Trophoblast cell (in vitro differentiated cells and primary cell): ENCODE data around the gene PRRG2.

Source experiments
- DNase-seq, 2 donors: peaks; one replicate each; pipeline ENCODE4 v3.0.0-alpha.2; 2016
- H2AFZ ChIP-seq: 2 replicates; pipeline ENCODE4 v1.6.1; 2013; ENCODE audit warnings: low read length, moderate library complexity, mild to moderate bottlenecking; ENCODE audit not compliant: insufficient read depth, poor library complexity
- H2AK5ac ChIP-seq: 2 replicates; pipeline ENCODE4 v1.6.1; 2013; ENCODE audit warnings: mild to moderate bottlenecking, low read length
- H2BK120ac ChIP-seq: 2 replicates; pipeline ENCODE4 v1.6.1; 2013; ENCODE audit warnings: low read length, mild to moderate bottlenecking, moderate library complexity; ENCODE audit not compliant: insufficient read depth, poor library complexity
- H2BK12ac ChIP-seq: 2 replicates; pipeline ENCODE4 v1.6.1; 2013; ENCODE audit warnings: mild to moderate bottlenecking, low read length, moderate library complexity
- H2BK5ac ChIP-seq: 2 replicates; pipeline ENCODE4 v1.6.1; 2013; ENCODE audit warnings: low read length, low read depth, moderate library complexity, mild to moderate bottlenecking; ENCODE audit not compliant: poor library complexity
- H3K14ac ChIP-seq: 2 replicates; pipeline ENCODE4 v1.6.1; 2013; ENCODE audit warnings: mild to moderate bottlenecking, low read length
- H3K18ac ChIP-seq: 2 replicates; pipeline ENCODE4 v1.6.1; 2013; ENCODE audit warnings: mild to moderate bottlenecking, low read length
- H3K23ac ChIP-seq: 2 replicates; pipeline ENCODE4 v1.6.1; 2013; ENCODE audit warnings: low read length
- H3K27ac ChIP-seq: 2 replicates; pipeline ENCODE4 v1.5.1; 2013; ENCODE audit warnings: low read depth, mild to moderate bottlenecking, inconsistent platforms, low read length, moderate library complexity
- H3K27me3 ChIP-seq: 2 replicates; pipeline ENCODE4 v1.6.1; 2013; ENCODE audit warnings: inconsistent platforms, mild to moderate bottlenecking, low read length, moderate library complexity; ENCODE audit not compliant: insufficient read depth
- H3K36me3 ChIP-seq, 2 experiments: 1 replicate in 1 of 2; 2 replicates in 1 of 2; pipeline ENCODE4 v1.6.1; 2013; ENCODE audit warnings: low read length in 2 of 2, mild to moderate bottlenecking in 2 of 2, moderate library complexity in 1 of 2; ENCODE audit not compliant: insufficient read depth in 2 of 2, control insufficient read depth in 1 of 2
- H3K4ac ChIP-seq: 2 replicates; pipeline ENCODE4 v1.6.1; 2013; ENCODE audit warnings: low read depth, mild to moderate bottlenecking, low read length, moderate library complexity
- H3K4me1 ChIP-seq, 2 experiments: 1 replicate in 1 of 2; 2 replicates in 1 of 2; pipeline ENCODE4 v1.6.1; 2013; ENCODE audit warnings: low read length in 2 of 2, mild to moderate bottlenecking in 2 of 2, moderate library complexity in 1 of 2; ENCODE audit not compliant: insufficient read depth in 2 of 2, control insufficient read depth in 1 of 2
- H3K4me2 ChIP-seq: 2 replicates; pipeline ENCODE4 v1.6.1; 2013; ENCODE audit warnings: inconsistent platforms, mild to moderate bottlenecking, low read length, moderate library complexity
- H3K4me3 ChIP-seq: 2 replicates; pipeline ENCODE4 v1.5.1; 2013; ENCODE audit warnings: mild to moderate bottlenecking, low read depth, low read length, inconsistent platforms
- H3K79me1 ChIP-seq: one replicate; pipeline ENCODE4 v1.6.1; 2013; ENCODE audit warnings: low read length
- H3K79me2 ChIP-seq: 2 replicates; pipeline ENCODE4 v1.6.1; 2013; ENCODE audit warnings: low read length, mild to moderate bottlenecking; ENCODE audit not compliant: control insufficient read depth, insufficient read depth, poor library complexity
- H3K9ac ChIP-seq: 2 replicates; pipeline ENCODE4 v1.6.1; 2013; ENCODE audit warnings: mild to moderate bottlenecking, low read length
- H3K9me3 ChIP-seq: 2 replicates; pipeline ENCODE4 v1.6.1; 2013; ENCODE audit warnings: low read depth, mild to moderate bottlenecking, control low read depth, inconsistent platforms, low read length; ENCODE audit not compliant: insufficient read depth
- H4K12ac ChIP-seq: 2 replicates; pipeline ENCODE4 v1.6.1; 2013; ENCODE audit warnings: low read depth, mild to moderate bottlenecking, low read length, moderate library complexity
- H4K8ac ChIP-seq: 2 replicates; pipeline ENCODE4 v1.6.1; 2013; ENCODE audit warnings: low read depth, mild to moderate bottlenecking, low read length, moderate library complexity
- H4K91ac ChIP-seq: one replicate; pipeline ENCODE4 v1.6.1; 2013; ENCODE audit warnings: low read depth, mild to moderate bottlenecking, low read length, moderate library complexity
- WGBS: extraction: QIAGEN DNeasy Blood & Tissue Kit; methylation state at CpG from one replicate; pipeline ENCODE4 v1.1.7; 2013; ENCODE audit warnings: missing lambda C conversion rate; ENCODE audit not compliant: insufficient read length, insufficient coverage; ENCODE audit errors: extremely low coverage; 5-methylcytosine and 5-hydroxymethylcytosine counted together

The PRRG2 gene

DNA sequence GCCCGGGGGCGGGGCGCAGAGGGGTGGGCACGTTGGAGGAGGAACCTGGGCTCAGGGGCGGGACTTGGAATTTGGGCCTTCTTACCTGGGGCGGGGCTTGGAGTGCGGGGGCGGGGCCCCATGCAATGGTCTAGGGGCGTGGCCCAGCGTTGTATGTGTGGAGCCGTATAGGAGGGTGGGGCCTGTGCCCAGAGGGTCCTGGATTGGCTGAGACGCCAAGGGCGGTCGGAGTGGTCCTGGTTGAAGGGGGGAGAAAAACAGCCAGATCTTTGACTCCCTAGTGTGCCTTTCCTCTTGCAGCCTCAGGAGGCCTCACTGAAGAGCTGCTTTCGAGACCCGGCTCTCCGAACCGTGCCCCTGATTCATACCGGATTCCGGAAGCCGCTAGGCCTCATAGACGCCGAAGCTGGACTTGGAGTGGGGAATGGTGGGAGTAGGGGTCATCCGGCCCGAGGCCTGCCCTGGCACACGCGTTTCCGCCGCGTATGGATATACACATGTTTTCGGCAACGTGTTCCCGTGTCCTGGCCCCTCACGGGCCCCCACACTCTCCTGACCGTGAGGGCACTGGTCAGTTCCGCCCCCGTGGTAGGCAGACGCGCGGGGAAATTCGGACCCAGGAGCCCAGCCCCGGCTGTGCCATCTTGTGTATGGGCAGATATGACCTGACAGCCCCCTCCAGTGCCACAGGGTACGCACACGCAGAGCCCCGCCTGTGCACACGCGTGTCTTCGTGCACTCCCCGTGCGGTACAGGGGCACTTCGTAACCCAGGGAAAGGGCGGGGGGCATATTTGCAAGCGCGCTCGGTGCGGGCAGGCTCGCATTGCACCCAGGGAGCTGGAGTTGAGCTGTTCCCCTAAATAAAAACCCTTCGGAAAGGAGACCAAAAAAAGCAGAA lies 9.2 kb downstream of the PRRG2 start:
- peak overlapping the region; percentile 70 for H3K9ac ChIP-seq
- peak; percentile 96 for DNase-seq
- H2BK120ac ChIP-seq, result peak overlapping the region; percentile 88
- no peaks in the 10 kb centered on the region for H3K9me3 ChIP-seq
- H3K4ac ChIP-seq, result peak overlapping the region; percentile 97
- H4K8ac ChIP-seq, result peak overlapping the region; percentile 97
- H3K79me2 ChIP-seq, result peaks cover 14% of the 10 kb centered on the region
- H2BK12ac ChIP-seq, result peak overlapping the region; percentile 44
- H3K4me2 ChIP-seq, result peak overlapping the region; percentile 88
- H3K79me1 ChIP-seq, result peaks cover 20% of the 10 kb centered on the region
- H3K27me3 ChIP-seq, result no peaks in the 10 kb centered on the region
- H2AFZ ChIP-seq, result peak overlapping the region; percentile 73
- peak overlapping the region; percentile 91 for H2BK5ac ChIP-seq
- peak overlapping the region; percentile 99 for H3K14ac ChIP-seq
- peak overlapping the region; percentile 71 for H3K4me3 ChIP-seq
- WGBS, result no CpG with 5 or more reads among the region's 58 CpGs
- peak overlapping the region; percentile 99 for H4K12ac ChIP-seq
- H3K36me3 ChIP-seq, result peaks cover 10 to 15% of the 10 kb centered on the region in 2 experiments
- peak overlapping the region; percentile 99 for H3K18ac ChIP-seq
- peak overlapping the region; percentile 100 for H2AK5ac ChIP-seq
- peak overlapping the region; percentile 97 for H4K91ac ChIP-seq
- peak overlapping the region; percentile 96 for H3K27ac ChIP-seq
- H3K4me1 ChIP-seq, result peaks cover 5 to 7% of the 10 kb centered on the region in 2 experiments
- no peak overlapping the region for H3K23ac ChIP-seq

- peaks cover 5 to 7% of the 10 kb centered on the region in 2 experiments for H3K4me1 ChIP-seq
- H3K23ac ChIP-seq, result no peak within 1 kb of the TSS
Observed at GRCh38 chr19:49590971-49591730, 10.0 kb downstream of the PRRG2 start, which contains the start of gene PRR12. PRR12 (plus strand) TSS chr19:49591182; CDS start chr19:49591655, 473 bp downstream.

DNA sequence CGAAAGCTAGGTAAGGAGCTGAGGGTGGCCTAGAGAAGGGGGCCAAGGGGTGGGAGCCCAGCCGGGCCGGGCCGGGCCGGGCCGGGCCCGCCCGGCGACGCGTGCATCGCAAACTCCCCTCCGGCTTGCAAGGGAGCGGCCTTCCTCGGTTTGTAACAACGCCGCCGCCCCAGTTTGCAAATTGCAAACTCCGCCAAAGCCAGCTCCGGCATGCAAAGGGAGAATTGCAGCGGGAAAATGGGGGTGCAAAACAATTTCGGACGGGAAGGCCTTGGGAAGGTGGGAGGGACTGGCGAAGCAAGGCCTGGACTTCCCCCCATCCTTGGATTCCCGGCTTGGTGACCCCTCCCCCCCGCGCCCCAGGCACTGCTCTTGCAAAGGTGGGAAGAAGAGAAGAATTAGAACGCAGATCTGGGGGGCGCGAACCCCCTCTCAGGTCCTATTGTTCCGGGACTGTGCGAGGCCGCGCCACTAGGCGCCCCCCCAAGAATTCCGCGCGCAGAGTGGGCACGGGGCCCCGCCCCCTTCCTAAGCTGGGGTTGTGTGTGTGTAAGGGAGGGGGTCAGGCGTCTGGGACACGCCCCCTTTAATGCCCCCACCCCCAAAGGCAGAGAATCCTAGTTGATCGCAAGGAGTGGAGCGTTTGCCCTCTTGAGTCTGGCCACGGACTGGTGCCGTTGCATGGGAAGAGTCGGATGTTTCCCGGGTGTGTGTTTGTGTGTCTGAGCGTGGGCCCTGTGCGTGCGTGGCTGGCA lies 10.8 kb downstream of the PRRG2 start:
- peak overlapping the region; percentile 93 for H3K4me2 ChIP-seq
- peak overlapping the region; percentile 84 for H3K27ac ChIP-seq
- peak overlapping the region; percentile 8 for H4K8ac ChIP-seq
- no peak overlapping the region for H3K23ac ChIP-seq
- no peak overlapping the region for H2BK12ac ChIP-seq
- no peak overlapping the region for H2AFZ ChIP-seq
- peak overlapping the region; percentile 82 for H4K91ac ChIP-seq
- H2BK5ac ChIP-seq, result peak overlapping the region; percentile 85
- H3K14ac ChIP-seq, result peak overlapping the region; percentile 15
- H2AK5ac ChIP-seq, result no peak overlapping the region
- DNase-seq, result peak; percentile 21 to 57
- H3K27me3 ChIP-seq, result no peaks in the 10 kb centered on the region
- no peaks in the 10 kb centered on the region for H3K9me3 ChIP-seq
- peaks cover 5 to 7% of the 10 kb centered on the region in 2 experiments for H3K4me1 ChIP-seq
- peak overlapping the region; percentile 68 for H4K12ac ChIP-seq
- H3K18ac ChIP-seq, result peak overlapping the region; percentile 4
- peaks cover 25 to 30% of the 10 kb centered on the region in 2 experiments for H3K36me3 ChIP-seq
- peak overlapping the region; percentile 84 for H3K4me3 ChIP-seq
- WGBS, result no CpG with 5 or more reads among the region's 51 CpGs
- peak overlapping the region; percentile 87 for H3K9ac ChIP-seq
- H3K4ac ChIP-seq, result peak overlapping the region; percentile 24
- peaks cover 20% of the 10 kb centered on the region for H3K79me1 ChIP-seq
- H2BK120ac ChIP-seq, result no peak overlapping the region
- H3K79me2 ChIP-seq, result peaks cover 14% of the 10 kb centered on the region

More at GRCh38 chr19:49590971-49591730, 10.0 kb downstream of the PRRG2 start, which contains the start of gene PRR12:
- DNase-seq, result peak; percentile 26 to 57
- Histone ChIP-seq H3K27ac (peak within 1 kb of the TSS; percentile 96), H2AK5ac (peak within 1 kb of the TSS; percentile 100), H2AFZ (peak within 1 kb of the TSS; percentile 73), H3K9ac (peak within 1 kb of the TSS; percentile 87), H3K4ac (peak within 1 kb of the TSS; percentile 97), H3K27me3 (no peaks in the 10 kb centered on the region), H3K36me3 (peaks cover 18 to 23% of the 10 kb centered on the region in 2 experiments), H3K9me3 (no peaks in the 10 kb centered on the region), H3K4me3 (peak within 1 kb of the TSS; percentile 84), H3K4me2 (peak within 1 kb of the TSS; percentile 93), H4K12ac (peak within 1 kb of the TSS; percentile 99), H3K18ac (peak within 1 kb of the TSS; percentile 99), H2BK120ac (peak within 1 kb of the TSS; percentile 88), H3K79me2 (peaks cover 14% of the 10 kb centered on the region), H2BK5ac (peak within 1 kb of the TSS; percentile 91), H2BK12ac (peak within 1 kb of the TSS; percentile 44), H4K91ac (peak within 1 kb of the TSS; percentile 97), H3K14ac (peak within 1 kb of the TSS; percentile 99), H4K8ac (peak within 1 kb of the TSS; percentile 97), H3K79me1 (peaks cover 20% of the 10 kb centered on the region)
- WGBS, result no CpG with 5 or more reads among the region's 66 CpGs
